ENCODE measurements around the gene PAQR8. TPM values are rescaled to one million over a fixed set of nuclear protein-coding genes. Genes with fewer than 3 reads are reported as not detected.

The PAQR8 gene
- total RNA-seq, 1 experiment from 2014 or later, result 8.7 TPM

GRCh38 chr6:52317211-52317610 lies 44.7 kb upstream of the PAQR8 start:
- Mint-ChIP-seq H3K27me3 (ENCODE audit: insufficient read depth, unreplicated experiment) (no peaks in the 10 kb centered on the region), H3K9me3 (ENCODE audit: unreplicated experiment) (no peaks in the 10 kb centered on the region), H3K4me1 (ENCODE audit: low read depth, unreplicated experiment) (peaks cover 10% of the 10 kb centered on the region), H3K36me3 (ENCODE audit: insufficient read depth, unreplicated experiment) (no peaks in the 10 kb centered on the region), H3K4me3 (ENCODE audit: unreplicated experiment) (no peak overlapping the region), H3K27ac (ENCODE audit: unreplicated experiment) (no peak overlapping the region)
- Histone ChIP-seq H3K9me3 (no peaks in the 10 kb centered on the region), H3K36me3 (ENCODE audit: control insufficient read depth, insufficient read depth, low read length) (no peaks in the 10 kb centered on the region), H3K4me3 (ENCODE audit: low read depth, low read length) (no peak overlapping the region), H3K4me1 (peaks cover 18% of the 10 kb centered on the region), H3K27me3 (replicated peaks; ENCODE audit: control insufficient read depth, insufficient read depth, low read length) (no peaks in the 10 kb centered on the region)
- intact Hi-C loops (cut with micrococcal nuclease; ENCODE audit: unreplicated experiment), result loop anchor here (5.0 kb wide), 1 partner anchor 110 kb away; no protein-coding TSS in a partner anchor
- no TSS peak for BruUV-seq (replicated peaks)
- POLR2A ChIA-PET, result no interaction called here
- CTCF ChIA-PET, result no interaction called here
- no peak for DNase-seq
- no peak for TF ChIP-seq CTCF (IDR thresholded peaks at IDR 0.05; ENCODE audit: insufficient read depth in 1 of 2, low read depth in 1 of 2, low read length in 1 of 2, severe bottlenecking in 1 of 2, unreplicated experiment in 1 of 2)

DNA sequence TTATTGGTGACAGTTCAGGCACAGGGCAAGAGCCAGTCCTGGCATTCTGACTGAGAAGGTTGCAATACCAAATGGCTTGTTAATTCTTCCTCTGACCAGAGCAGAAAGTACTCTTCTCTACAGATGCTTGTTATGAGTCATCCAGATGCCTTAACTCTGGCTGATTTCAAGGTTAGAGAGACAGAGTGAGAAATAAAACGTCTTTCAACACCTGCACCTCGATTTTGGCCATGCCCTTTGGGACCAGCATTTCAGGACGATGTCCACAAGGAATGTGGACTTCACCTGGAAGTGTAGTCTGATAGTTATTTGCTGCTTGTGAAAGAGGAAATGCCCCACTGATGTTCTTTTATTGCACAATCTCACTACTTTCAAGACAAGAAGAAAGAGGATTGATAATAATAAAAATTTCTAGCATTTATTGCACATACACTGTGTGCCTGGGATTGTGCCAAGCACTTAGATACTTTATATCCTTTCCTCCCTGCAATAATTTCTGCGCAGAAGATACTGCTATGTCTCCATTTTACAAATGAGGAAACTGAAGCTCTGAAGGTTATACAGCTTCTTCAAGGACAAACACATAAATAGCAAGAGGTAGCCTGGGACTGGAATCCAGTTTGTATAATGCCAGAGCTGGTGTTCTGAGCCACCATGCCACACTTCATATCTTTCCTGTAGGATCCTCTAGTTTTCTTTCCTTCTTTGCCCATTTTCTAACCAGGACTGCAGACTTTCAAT lies 43.9 kb upstream of the PAQR8 start:
- no peaks in the 10 kb centered on the region for H3K36me3 Mint-ChIP-seq (ENCODE audit: insufficient read depth, unreplicated experiment)
- ChIA-PET POLR2A (no interaction called here), CTCF (interaction anchor here (1.0 kb wide), 1 partner anchor 8 kb away, joined by 3 read pairs; no protein-coding TSS in a partner anchor)
- H3K9me3 Mint-ChIP-seq (ENCODE audit: unreplicated experiment), result no peaks in the 10 kb centered on the region
- no peaks in the 10 kb centered on the region for H3K27me3 ChIP-seq (replicated peaks; ENCODE audit: control insufficient read depth, insufficient read depth, low read length)
- H3K27me3 Mint-ChIP-seq (ENCODE audit: insufficient read depth, unreplicated experiment), result no peaks in the 10 kb centered on the region
- peaks cover 14% of the 10 kb centered on the region for H3K4me1 Mint-ChIP-seq (ENCODE audit: low read depth, unreplicated experiment)
- DNase-seq, result no peak
- no peak for TF ChIP-seq CTCF (IDR thresholded peaks at IDR 0.05; ENCODE audit: insufficient read depth in 1 of 2, low read depth in 1 of 2, low read length in 1 of 2, severe bottlenecking in 1 of 2, unreplicated experiment in 1 of 2)
- intact Hi-C loops (cut with micrococcal nuclease; ENCODE audit: unreplicated experiment), result loop anchor here (5.0 kb wide), 1 partner anchor 111 kb away; no protein-coding TSS in a partner anchor
- no peaks in the 10 kb centered on the region for H3K9me3 ChIP-seq
- H3K4me1 ChIP-seq, result peaks cover 18% of the 10 kb centered on the region
- no peak overlapping the region for H3K27ac Mint-ChIP-seq (ENCODE audit: unreplicated experiment)
- no peak overlapping the region for H3K4me3 Mint-ChIP-seq (ENCODE audit: unreplicated experiment)
- no TSS peak for BruUV-seq (replicated peaks)
- no peak overlapping the region for H3K4me3 ChIP-seq (ENCODE audit: low read depth, low read length)
- no peaks in the 10 kb centered on the region for H3K36me3 ChIP-seq (ENCODE audit: control insufficient read depth, insufficient read depth, low read length)

GRCh38 chr6:52324189-52324588 lies 37.8 kb upstream of the PAQR8 start:
- Mint-ChIP-seq H3K27ac (ENCODE audit: unreplicated experiment) (peak overlapping the region; percentile 88), H3K27me3 (ENCODE audit: insufficient read depth, unreplicated experiment) (no peaks in the 10 kb centered on the region), H3K36me3 (ENCODE audit: insufficient read depth, unreplicated experiment) (peaks cover 16% of the 10 kb centered on the region), H3K4me3 (ENCODE audit: unreplicated experiment) (no peak overlapping the region), H3K9me3 (ENCODE audit: unreplicated experiment) (no peaks in the 10 kb centered on the region), H3K4me1 (ENCODE audit: low read depth, unreplicated experiment) (peaks cover 56% of the 10 kb centered on the region)
- Histone ChIP-seq H3K36me3 (ENCODE audit: control insufficient read depth, insufficient read depth, low read length) (no peaks in the 10 kb centered on the region), H3K4me3 (ENCODE audit: low read depth, low read length) (no peak overlapping the region), H3K27me3 (replicated peaks; ENCODE audit: control insufficient read depth, insufficient read depth, low read length) (no peaks in the 10 kb centered on the region), H3K4me1 (peaks cover 48% of the 10 kb centered on the region), H3K9me3 (no peaks in the 10 kb centered on the region)
- BruUV-seq (replicated peaks), result no TSS peak
- intact Hi-C loops (cut with micrococcal nuclease; ENCODE audit: unreplicated experiment), result no loop called here
- TF ChIP-seq CTCF (IDR thresholded peaks at IDR 0.05; ENCODE audit: insufficient read depth in 1 of 2, low read depth in 1 of 2, low read length in 1 of 2, severe bottlenecking in 1 of 2, unreplicated experiment in 1 of 2), result no peak
- ChIA-PET POLR2A (no interaction called here), CTCF (no interaction called here)
- no peak for DNase-seq

Measured in Caco-2 (cell line).